ENCODE results near the gene TAAR5. TPM values are rescaled to one million over a fixed set of nuclear protein-coding genes. Genes with fewer than 3 reads are reported as not detected.

Gene TAAR5
- total RNA-seq, 4 donors from 2014 or later = not detected

- H3K9me3 ChIP-seq = no peaks in the 10 kb centered on the region
- no peaks in the 10 kb centered on the region for H3K36me3 ChIP-seq
- no peaks in the 10 kb centered on the region for H3K4me1 ChIP-seq
- H3K4me3 ChIP-seq = no peak overlapping the region
- H3K27ac ChIP-seq = no peak overlapping the region
- 83% methylated on average over 2 of the region's 2 CpGs for WGBS
- H3K27me3 ChIP-seq = peaks cover 6% of the 10 kb centered on the region
- DNase-seq (ENCODE audit: low spot score in 2 of 2) = no peak
- TF ChIP-seq EP300 (IDR thresholded peaks at IDR 0.05) (no peak), POLR2AphosphoS5 (IDR thresholded peaks at IDR 0.05) (no peak), POLR2A (IDR thresholded peaks at IDR 0.05) (no peak), CTCF (IDR thresholded peaks at IDR 0.05) (no peak)
Observed at GRCh38 chr6:132587424-132587823, 2.1 kb downstream of the TAAR5 start.

- H3K4me1 ChIP-seq = no peaks in the 10 kb centered on the region
- no peaks in the 10 kb centered on the region for H3K36me3 ChIP-seq
- WGBS = 70% methylated on average over 1 of the region's 1 CpG
- DNase-seq (ENCODE audit: low spot score in 2 of 2) = no peak
- no peak overlapping the region for H3K27ac ChIP-seq
- no peak for TF ChIP-seq EP300 (IDR thresholded peaks at IDR 0.05)
- no peak for TF ChIP-seq CTCF (IDR thresholded peaks at IDR 0.05)
- TF ChIP-seq POLR2AphosphoS5 (IDR thresholded peaks at IDR 0.05) = no peak
- no peak for TF ChIP-seq POLR2A (IDR thresholded peaks at IDR 0.05)
- peaks cover 6% of the 10 kb centered on the region for H3K27me3 ChIP-seq
- no peak overlapping the region for H3K4me3 ChIP-seq
- H3K9me3 ChIP-seq = no peaks in the 10 kb centered on the region
Observed at GRCh38 chr6:132584698-132585097, 4.8 kb downstream of the TAAR5 start.

- TF ChIP-seq EP300 (IDR thresholded peaks at IDR 0.05) (no peak), POLR2A (IDR thresholded peaks at IDR 0.05) (no peak), CTCF (IDR thresholded peaks at IDR 0.05) (no peak), POLR2AphosphoS5 (IDR thresholded peaks at IDR 0.05) (no peak)
- H3K4me3 ChIP-seq = no peak overlapping the region
- peaks cover 11% of the 10 kb centered on the region for H3K27me3 ChIP-seq
- H3K4me1 ChIP-seq = no peaks in the 10 kb centered on the region
- no peak overlapping the region for H3K27ac ChIP-seq
- H3K36me3 ChIP-seq = no peaks in the 10 kb centered on the region
- no peaks in the 10 kb centered on the region for H3K9me3 ChIP-seq
- DNase-seq (ENCODE audit: low spot score in 2 of 2) = no peak
Observed at GRCh38 chr6:132571774-132572173, 17.8 kb downstream of the TAAR5 start.

GRCh38 chr6:132570221-132570777, 19.2 kb downstream of the TAAR5 start, which contains the start of gene TAAR6:
TAAR6 (plus strand) TSS chr6:132570322; CDS start chr6:132570322, 0 bp downstream.
- Histone ChIP-seq H3K9me3 (no peaks in the 10 kb centered on the region), H3K27ac (no peak within 1 kb of the TSS), H3K4me3 (no peak within 1 kb of the TSS), H3K4me1 (no peaks in the 10 kb centered on the region), H3K27me3 (peaks cover 11% of the 10 kb centered on the region), H3K36me3 (no peaks in the 10 kb centered on the region)
- DNase-seq (ENCODE audit: low spot score in 2 of 2) = no peak
- TF ChIP-seq EP300 (IDR thresholded peaks at IDR 0.05) (no peak), POLR2AphosphoS5 (IDR thresholded peaks at IDR 0.05) (no peak), POLR2A (IDR thresholded peaks at IDR 0.05) (no peak), CTCF (IDR thresholded peaks at IDR 0.05) (no peak)
- WGBS = 80% methylated on average over 15 of the region's 15 CpGs

- Histone ChIP-seq H3K36me3 (no peaks in the 10 kb centered on the region), H3K27me3 (peaks cover 11% of the 10 kb centered on the region), H3K9me3 (no peaks in the 10 kb centered on the region), H3K4me1 (no peaks in the 10 kb centered on the region), H3K4me3 (no peak overlapping the region), H3K27ac (no peak overlapping the region)
- WGBS = 51% methylated on average over 4 of the region's 4 CpGs
- no peak for DNase-seq (ENCODE audit: low spot score in 2 of 2)
- no peak for TF ChIP-seq POLR2A (IDR thresholded peaks at IDR 0.05)
- no peak for TF ChIP-seq POLR2AphosphoS5 (IDR thresholded peaks at IDR 0.05)
- TF ChIP-seq EP300 (IDR thresholded peaks at IDR 0.05) = no peak
- no peak for TF ChIP-seq CTCF (IDR thresholded peaks at IDR 0.05)
Observed at GRCh38 chr6:132569170-132569569, 20.4 kb downstream of the TAAR5 start.

Data from suprapubic skin (tissue), 4 donors.